Measurements from ENCODE around the gene CASZ1. TPM values are rescaled to one million over a fixed set of nuclear protein-coding genes. Genes with fewer than 3 reads are reported as not detected.

CASZ1 gene
- total and polyA plus RNA-seq, 2 donors (not counting 3 experiments of a cell fraction or from before 2014, with no cell fraction given): 1.5 to 5.2 TPM

DNA sequence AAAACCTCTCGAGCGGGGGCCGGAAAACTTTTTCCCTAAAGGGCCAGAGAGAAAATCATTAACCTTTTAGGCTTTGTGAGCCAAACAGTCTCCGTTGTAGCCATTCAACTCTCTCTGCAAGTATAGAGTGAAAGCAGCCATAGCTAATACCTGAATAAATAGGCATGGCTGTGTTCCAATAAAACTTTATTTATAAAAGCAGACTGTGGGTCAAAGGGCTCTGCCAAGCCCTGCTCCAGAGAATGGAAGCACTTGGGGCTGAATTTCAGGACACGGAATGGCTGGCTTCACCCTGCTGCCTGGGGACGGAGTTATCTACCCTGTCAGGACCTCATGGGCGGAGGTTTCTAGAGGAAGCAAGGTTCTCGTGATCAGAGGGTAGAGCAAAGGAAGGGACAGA lies 92.7 kb downstream of the CASZ1 start:
- no peak overlapping the region for H3K27ac ChIP-seq (ENCODE audit: insufficient read depth, low read depth, low read length)
- peaks cover 0 to 5% of the 10 kb centered on the region in 2 experiments for H3K27me3 ChIP-seq (ENCODE audit: control insufficient read depth in 2 of 2, insufficient read depth in 2 of 2, low read length in 2 of 2)
- no peak overlapping the region for H3K4me3 ChIP-seq (replicated peaks in 1 of 3; ENCODE audit: insufficient read depth in 1 of 3, low read depth in 1 of 3, low read length in 3 of 3)
- no peaks in the 10 kb centered on the region for H3K79me2 ChIP-seq (ENCODE audit: control insufficient read depth, insufficient read depth, low read length)
- no peaks in the 10 kb centered on the region for H3K9me3 ChIP-seq (replicated peaks; ENCODE audit: control insufficient read depth, insufficient read depth, low read length)
- DNase-seq (ENCODE audit: low read depth, low spot score) (no peak), FAIRE-seq (no peak)
- H3K4me1 ChIP-seq (ENCODE audit: control insufficient read depth, extremely low read depth, insufficient read depth, low read length): no peaks in the 10 kb centered on the region
- no peak overlapping the region for H3K4me2 ChIP-seq (ENCODE audit: insufficient read depth, low read length)
- intact Hi-C loops (cut with micrococcal nuclease) (no loop called here), dilution Hi-C loops (cut with MboI; ENCODE audit: extremely low pct_ligation_motif_present, low sequenced_read_pairs) (no loop called here)
- ChIA-PET POLR2A (no interaction called here), CTCF (interaction anchor here (1.3 kb wide), 1 partner anchor 12 kb away, joined by 3 read pairs; no protein-coding TSS in a partner anchor)
- no peaks in the 10 kb centered on the region for H4K20me1 ChIP-seq (replicated peaks; ENCODE audit: control insufficient read depth, extremely low read depth, insufficient read depth, low read length)
- no peaks in the 10 kb centered on the region for H3K36me3 ChIP-seq (ENCODE audit: control insufficient read depth in 2 of 2, extremely low read depth in 1 of 2, insufficient read depth in 2 of 2, low read length in 2 of 2)
- H2AFZ ChIP-seq (ENCODE audit: low read depth, low read length): no peak overlapping the region
- TF ChIP-seq FOS (IDR thresholded peaks at IDR 0.05; ENCODE audit: borderline replicate concordance, insufficient read depth, low read length) (no peak), GATA2 (IDR thresholded peaks at IDR 0.05; ENCODE audit: insufficient read depth, insufficient read length, low read depth, low read length) (no peak), MYC (IDR thresholded peaks at IDR 0.05; ENCODE audit: low read depth, low read length) (no peak), POLR2A (IDR thresholded peaks at IDR 0.05; ENCODE audit: low read depth, low read length) (no peak), POLR2AphosphoS5 (IDR thresholded peaks at IDR 0.05; ENCODE audit: insufficient read depth, low read depth, low read length) (no peak), JUN (IDR thresholded peaks at IDR 0.05; ENCODE audit: borderline replicate concordance, insufficient read depth, insufficient read length, low read depth) (no peak), EZH2 (IDR thresholded peaks at IDR 0.05; ENCODE audit: borderline replicate concordance, low read depth, low read length, severe bottlenecking) (no peak)
- TF ChIP-seq, protein P1, sequence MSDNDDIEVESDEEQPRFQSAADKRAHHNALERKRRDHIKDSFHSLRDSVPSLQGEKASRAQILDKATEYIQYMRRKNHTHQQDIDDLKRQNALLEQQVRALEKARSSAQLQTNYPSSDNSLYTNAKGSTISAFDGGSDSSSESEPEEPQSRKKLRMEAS (IDR thresholded peaks at IDR 0.05; ENCODE audit: insufficient read depth, insufficient read length): no peak
- TF ChIP-seq, protein P2, sequence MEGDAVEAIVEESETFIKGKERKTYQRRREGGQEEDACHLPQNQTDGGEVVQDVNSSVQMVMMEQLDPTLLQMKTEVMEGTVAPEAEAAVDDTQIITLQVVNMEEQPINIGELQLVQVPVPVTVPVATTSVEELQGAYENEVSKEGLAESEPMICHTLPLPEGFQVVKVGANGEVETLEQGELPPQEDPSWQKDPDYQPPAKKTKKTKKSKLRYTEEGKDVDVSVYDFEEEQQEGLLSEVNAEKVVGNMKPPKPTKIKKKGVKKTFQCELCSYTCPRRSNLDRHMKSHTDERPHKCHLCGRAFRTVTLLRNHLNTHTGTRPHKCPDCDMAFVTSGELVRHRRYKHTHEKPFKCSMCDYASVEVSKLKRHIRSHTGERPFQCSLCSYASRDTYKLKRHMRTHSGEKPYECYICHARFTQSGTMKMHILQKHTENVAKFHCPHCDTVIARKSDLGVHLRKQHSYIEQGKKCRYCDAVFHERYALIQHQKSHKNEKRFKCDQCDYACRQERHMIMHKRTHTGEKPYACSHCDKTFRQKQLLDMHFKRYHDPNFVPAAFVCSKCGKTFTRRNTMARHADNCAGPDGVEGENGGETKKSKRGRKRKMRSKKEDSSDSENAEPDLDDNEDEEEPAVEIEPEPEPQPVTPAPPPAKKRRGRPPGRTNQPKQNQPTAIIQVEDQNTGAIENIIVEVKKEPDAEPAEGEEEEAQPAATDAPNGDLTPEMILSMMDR (IDR thresholded peaks at IDR 0.05; ENCODE audit: extremely low read depth in 1 of 2, insufficient read depth in 1 of 2, low read depth in 1 of 2, low read length in 2 of 2): no peak
- BruUV-seq (replicated peaks): no TSS peak
- H3K9me1 ChIP-seq (replicated peaks; ENCODE audit: control insufficient read depth, extremely low read depth, insufficient read depth, low read length): no peaks in the 10 kb centered on the region
- no peak overlapping the region for H3K9ac ChIP-seq (replicated peaks; ENCODE audit: extremely low read depth, insufficient read depth, low read length)
